ENCODE measurements around the gene SLC2A4RG.

SLC2A4RG gene

DNA sequence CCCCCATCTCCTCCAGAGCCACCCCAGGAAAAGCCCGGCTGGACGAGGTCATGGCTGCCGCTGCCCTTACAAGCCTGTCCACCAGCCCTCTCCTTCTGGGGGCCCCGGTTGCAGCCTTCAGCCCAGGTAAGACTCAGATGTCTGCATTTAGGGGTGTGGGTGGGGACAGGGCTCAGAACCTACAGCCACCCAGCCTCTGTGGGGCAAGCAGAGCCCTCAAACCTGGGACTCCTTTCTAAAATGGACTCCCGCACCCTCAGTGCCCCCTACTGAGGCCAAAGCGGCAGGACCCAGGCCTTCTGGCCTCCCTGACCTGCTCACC, 1.7 kb downstream of the SLC2A4RG start:
- no peak for DNase-seq (ENCODE audit: low read depth)

DNA sequence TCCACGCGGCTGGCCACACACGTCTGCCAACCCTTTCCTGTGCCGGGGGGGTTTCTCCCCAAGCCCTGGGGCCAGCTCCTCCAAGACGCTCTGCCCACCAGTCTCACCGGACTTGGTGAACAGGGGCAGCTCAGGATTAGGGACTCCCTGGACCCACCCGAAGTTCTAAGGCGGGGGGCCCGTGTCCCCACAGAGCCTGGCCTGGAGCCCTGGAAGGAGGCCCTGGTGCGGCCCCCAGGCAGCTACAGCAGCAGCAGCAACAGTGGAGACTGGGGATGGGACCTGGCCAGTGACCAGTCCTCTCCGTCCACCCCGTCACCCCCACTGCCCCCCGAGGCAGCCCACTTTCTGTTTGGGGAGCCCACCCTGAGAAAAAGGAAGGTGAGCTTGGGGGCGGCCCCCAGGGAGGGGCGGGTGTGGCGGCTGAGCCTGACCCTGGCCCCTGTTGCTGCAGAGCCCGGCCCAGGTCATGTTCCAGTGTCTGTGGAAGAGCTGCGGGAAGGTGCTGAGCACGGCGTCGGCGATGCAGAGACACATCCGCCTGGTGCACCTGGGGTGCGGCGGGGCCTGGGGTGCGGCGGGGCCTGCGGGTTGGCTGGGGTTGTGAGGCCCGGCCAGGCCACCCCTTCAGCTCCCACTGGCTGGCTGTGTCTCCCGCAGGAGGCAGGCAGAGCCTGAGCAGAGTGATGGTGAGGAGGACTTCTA, 2.3 kb downstream of the SLC2A4RG start:
- DNase-seq (ENCODE audit: low read depth): no peak

DNA sequence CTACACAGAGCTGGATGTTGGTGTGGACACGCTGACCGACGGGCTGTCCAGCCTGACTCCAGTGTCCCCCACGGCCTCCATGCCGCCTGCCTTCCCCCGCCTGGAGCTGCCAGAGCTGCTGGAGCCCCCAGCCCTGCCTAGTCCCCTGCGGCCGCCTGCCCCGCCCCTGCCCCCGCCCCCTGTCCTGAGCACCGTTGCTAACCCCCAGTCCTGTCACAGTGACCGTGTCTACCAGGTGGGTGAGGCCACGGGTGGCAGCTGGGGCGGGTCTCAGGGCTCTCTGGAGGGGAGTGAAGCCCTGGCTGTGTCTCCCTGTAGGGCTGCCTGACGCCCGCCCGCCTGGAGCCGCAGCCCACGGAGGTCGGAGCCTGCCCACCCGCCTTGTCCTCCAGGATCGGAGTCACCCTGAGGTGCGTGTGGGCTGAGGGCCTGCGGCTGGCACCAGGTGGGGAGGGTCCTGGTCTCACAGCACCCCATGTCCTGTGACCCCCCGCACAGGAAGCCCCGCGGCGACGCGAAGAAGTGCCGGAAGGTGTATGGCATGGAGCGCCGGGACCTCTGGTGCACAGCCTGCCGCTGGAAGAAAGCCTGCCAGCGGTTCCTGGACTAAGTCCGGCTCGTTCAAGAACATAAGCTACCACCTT, 2.9 kb downstream of the SLC2A4RG start:
- no peak for DNase-seq (ENCODE audit: low read depth)

DNA sequence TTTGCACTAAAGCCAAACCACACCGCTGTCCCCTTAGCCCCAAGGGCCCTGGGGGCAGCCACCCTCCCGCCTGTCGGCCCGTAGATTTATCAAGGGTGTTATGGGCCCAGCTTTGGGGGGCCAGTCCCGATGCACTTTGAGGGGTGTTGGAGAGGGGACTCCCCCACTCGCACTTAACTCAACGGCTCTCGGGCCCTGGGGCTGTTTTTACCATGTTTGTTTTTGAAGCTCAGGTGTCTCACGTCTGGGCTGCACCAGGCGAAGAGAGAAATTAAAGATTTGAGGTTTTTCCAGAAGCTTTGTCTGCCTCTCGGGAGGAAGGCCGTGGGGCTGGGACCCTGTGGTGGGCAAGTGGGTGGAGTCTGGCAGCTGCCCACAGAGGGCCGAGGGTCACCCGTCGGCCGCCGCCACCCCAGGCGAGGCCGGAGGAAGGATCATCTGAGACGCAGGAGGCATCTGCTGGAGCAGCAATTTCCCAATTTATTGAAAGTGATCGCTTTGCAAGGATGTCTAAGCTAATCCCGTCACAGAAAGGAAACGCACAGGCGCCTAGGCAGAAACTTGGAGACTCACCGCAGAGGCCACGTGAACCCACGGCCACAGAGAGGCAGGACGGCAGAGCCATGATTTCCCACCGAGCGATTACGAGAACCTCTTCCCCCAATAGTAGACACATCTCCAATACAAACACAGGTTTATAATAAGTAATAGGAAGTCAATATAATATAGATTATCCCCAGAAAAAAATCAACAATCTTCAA, 3.8 kb downstream of the SLC2A4RG start:
- DNase-seq (ENCODE audit: low read depth): no peak

DNA sequence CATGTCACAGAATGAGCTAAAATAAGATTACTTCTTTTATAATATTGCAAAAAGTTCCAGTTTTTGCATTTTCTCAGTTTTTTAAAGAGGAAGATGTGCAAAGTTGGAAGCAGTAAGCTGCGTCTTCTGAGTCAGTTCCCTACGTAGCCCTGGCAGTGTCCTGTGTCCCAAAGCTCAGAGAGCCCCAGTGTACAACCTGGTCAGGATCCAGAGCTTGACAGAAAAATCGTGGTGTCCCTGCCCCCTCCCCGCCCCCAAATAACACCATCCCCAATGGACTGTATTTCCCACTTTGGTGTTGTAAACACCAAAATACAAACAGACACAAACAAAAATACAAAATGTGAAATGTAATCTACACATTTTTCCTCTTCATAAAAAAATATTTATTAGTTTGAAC, 4.6 kb downstream of the SLC2A4RG start:
- DNase-seq (ENCODE audit: low read depth): no peak

DNA sequence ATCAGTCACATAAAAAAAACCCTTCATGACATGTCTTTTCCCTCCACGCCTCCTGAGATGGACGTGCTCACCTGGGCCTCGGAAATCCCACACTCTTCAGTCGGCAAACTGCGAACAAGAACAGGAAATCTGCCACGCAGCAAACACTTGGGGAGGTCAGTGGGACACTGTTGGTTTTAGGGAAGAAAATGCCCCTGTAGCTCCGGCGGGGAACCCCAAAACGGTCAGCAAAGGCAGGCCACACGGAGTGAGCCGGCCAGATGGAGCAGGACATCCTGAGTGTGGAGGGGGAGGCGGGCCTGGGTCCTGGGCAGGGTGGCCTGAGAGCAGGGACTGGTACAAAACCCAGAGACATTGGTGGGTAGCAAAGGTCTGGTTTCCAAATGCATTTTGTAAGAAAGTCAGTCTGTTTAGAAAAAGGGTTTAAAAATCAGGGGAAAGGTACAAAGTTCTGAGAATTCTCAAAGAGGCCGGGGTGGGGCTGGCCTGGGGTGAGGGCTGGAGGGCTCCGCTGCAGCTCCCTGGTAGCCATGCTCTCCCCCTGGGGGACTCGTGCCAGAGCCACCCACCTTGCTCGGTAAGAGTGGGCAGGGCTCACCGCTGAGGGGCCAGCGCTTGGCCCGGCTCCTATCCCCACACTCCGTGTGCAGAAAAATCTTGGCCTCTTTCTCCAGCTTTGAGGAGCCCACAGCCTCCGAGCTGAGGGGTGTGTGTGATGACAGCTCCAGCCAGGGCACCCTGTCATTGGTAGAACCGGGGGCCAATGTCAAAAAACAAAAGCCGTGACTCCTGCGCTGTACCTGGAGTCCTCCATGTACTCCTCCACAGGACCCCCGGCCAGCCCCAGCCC, 5.2 kb downstream of the SLC2A4RG start:
- no peak for DNase-seq (ENCODE audit: low read depth)

DNA sequence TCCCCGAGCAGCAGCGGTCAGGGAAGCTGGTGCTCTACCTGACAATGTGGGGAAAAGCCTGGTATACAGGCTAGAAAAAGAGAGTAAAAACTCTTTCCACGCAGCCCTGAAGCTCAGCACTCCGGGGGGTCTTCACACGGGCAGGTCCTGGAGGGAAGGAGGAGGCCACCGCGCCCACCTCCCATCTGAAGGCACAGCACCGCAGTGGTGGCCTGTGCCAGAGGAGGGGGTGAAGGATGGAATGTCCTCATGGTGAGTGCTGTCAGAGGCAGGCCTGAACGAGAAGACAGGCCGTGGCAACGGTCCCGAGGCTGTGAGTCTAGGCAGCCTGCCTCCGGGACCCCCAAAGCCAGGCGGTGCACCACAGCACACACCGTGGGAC, 5.8 kb downstream of the SLC2A4RG start:
- DNase-seq (ENCODE audit: low read depth): no peak

DNA sequence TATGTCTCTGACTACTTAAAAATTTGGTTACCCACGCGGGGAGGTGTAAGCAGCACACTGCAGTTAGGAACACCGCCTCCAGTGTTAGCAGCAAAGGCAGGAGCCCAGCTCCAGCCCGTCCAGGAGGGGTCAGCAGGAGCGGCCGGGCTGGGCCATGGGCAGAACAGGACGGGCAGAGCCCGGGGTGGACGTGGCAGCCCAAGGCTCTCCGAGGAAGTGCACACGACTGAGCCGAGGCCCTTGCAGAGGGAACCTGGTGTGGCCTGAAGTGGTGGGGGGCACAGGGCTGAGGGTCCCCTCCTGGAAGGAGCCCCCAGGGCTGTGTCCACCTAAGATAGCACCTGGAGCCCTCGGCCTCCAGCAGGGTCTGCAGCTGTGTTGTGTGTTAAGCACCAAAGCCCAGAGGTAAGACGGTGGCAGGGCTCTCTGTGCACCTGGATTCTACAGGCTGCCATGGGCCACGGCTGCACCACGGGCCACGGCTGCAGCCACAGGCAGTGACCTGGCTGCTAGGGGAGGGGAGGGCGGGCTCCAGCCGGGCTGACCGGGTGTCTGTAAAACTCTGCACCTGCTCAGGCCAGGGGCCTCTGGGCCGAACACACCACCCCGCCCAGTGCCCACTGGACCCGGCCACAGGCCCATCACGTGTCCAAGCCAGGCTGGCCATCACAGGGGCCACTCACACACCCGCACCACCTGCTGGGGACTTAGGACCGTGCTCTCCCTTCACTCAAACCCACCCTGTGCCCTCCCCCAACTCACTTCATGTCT, 6.6 kb downstream of the SLC2A4RG start:
- DNase-seq (ENCODE audit: low read depth): no peak

DNA sequence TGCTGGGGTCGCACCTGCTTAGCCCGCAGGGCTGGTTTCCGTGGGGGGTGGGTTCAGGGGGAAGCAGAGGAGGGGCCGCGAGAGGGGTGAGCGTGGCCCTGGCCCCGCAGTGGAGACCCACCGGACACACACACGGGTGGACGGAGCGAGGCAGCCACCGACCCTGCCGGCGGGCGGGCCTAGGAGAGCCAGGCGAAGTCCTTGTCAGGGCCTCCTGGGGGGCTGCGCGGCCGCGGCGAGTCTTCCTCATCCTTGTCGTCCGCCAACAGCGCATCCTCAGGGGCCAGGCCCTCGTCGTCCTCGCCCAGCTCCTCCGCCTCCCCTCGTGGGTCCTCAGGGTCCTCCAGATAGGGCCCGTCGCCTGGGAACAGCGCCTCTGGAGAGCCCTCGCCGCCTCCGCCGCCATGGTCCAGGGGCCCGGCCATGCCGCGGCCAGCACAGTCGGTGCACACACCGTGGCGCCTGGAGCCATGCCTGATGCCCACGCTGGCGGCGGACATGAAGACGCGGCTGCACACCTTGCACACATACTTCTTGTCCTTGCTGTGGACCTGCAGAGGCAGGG, 7.3 kb downstream of the SLC2A4RG start:
- no peak for DNase-seq (ENCODE audit: low read depth)

DNA sequence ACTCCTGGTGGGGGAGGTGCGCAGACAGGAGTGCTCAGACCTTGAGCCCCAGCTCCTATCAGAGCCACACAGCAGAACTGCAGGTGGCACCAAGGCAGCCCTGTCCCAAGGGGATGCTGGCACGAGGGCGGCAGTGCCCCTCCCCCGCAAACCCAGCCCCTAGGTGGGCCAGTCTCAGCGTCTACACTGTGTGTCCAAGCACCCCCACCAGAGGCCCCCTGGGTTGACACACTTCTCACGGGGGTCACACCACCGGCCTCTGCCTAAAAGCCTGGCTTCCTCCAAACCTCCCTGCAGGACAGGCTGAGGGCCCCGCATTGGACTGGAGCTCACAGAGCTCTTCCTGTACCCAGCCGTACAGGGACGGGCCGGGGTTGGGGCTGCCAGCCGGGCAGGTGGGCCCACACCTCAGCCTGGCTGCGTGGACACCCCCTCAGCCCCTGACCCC, 8.1 kb downstream of the SLC2A4RG start:
- DNase-seq (ENCODE audit: low read depth): no peak

DNA sequence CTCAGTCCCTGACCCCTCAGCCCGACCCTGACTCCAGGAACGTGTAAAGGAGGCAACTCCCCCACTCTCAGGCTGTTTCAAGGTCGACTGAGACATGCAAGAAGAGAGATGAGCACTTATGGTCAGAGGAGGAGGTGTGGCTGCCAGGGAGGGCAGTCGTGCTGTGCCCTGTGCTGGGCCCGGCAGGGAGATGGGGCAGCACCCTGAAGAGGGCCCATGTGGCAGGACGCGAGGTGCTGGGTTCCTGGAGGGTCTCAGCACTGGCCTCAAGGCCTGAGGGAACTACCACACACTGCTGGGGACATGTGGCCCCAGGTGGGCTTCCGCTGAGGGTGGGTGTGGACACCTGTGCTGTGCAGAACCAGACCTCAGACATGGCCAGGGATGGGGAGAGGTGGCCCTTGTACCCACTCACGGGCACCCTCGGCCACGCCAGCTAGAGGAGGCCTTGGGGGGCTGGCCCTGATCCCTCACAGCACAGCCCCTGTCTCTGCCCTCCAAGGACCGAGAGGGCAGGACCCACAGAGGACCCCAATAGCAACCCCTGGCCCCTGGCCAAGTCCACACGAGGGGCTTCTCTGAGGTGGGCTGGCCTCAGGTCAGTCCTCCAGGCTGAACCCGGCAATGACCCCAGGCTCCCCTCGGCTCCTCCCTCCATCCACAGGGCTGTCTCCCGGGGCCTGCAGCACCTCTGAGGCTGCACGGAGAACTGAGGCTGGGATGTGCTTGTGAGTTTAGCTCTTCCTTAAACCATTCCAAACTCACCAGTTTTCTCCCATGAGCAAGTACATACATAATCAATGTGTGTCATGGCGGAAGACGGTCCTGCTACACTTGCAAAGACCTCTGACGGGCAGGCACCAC, 8.7 kb downstream of the SLC2A4RG start:
- DNase-seq (ENCODE audit: low read depth): no peak

DNA sequence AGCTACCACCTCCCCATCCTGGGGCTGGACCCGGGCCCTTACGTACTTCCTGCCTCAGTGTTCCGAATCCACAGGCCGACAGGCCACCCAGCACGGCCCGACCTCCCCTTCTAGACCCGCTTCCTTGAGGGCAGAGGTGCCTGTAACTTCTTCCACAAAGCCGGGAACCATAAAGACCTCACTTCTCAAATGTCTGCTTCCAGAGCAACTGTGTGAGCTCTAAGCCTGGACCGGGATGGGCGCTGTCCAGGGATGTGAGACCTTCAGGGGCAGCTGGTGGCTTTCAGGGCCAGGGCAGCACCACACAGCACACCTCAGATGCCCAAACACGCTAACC, 9.3 kb downstream of the SLC2A4RG start:
- DNase-seq (ENCODE audit: low read depth): no peak

DNA sequence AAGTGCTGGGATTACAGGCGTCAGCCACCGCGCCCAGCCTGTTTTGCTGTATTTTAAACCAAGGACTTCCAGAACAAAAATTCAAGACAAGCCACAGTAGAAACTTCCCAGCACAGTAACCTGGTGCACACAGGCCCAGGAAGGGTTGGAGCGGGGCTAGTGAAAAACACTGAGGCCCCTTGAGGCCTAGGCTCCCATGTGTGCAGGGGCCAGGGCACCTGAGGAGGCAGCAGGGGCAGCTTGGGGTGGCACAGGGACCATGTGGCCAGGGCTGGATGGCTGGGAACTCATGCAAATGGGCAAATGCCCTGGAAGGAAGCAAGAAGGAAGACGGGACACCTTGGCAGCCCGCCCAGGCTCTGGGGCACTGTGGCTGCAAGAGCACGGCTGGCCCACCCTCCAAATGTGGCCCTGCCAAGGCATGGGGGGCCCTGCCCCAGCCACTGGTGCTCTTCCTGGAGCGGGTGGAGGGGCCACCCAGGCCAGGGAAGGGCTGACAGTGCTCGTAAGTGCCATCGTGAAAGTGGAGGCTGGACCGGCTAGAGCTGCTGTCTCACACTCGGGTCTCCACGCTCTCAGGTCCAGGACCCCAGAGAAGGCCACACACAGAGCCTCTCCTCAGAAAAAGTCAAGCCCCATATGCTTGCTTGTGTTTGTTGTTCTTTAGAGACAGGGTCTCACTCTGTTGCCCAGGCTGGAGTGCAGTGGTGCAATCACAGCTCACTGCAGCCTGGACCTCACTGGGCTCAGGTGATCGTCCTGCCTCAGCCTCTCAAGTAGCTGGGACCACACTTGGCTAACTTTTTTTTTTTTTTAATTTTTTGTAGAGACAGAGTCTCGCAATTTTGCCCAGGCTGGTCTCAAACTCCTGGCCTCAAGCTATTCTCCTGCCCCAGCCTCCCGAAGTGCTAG, 10.3 kb downstream of the SLC2A4RG start:
- DNase-seq (ENCODE audit: low read depth): no peak

DNA sequence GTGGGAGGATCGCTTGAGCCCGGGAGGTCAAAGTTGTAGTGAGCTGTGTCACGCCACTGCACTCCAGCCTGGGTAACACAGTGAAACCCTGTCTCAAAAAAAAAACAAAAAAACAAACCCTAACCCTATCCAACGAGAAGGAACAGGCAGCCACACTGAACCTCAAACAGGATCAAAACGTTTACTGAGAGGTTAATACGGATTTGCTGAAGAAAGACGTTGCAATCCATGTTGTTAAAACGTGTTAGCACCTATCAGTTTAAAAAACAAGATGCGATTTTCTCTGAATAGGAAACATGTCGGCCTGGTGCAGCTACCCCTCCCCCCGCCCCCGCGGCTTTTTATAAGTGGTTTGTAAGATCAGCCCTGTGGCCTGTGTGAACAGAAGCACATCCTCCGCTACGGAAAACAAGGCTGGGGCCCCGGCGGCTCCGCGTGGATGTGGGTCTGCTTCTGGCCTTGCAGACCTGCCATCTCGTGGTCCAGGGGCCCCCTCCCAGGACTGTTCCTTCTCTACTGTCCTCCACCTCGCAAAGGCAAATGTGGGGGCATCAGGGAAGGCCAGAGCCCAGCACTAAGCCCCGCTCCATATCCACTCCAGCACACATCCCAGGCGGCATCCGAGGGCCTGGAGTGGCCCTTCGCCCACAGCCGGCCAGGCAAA, 11.4 kb downstream of the SLC2A4RG start:
- no peak for DNase-seq (ENCODE audit: low read depth)

DNA sequence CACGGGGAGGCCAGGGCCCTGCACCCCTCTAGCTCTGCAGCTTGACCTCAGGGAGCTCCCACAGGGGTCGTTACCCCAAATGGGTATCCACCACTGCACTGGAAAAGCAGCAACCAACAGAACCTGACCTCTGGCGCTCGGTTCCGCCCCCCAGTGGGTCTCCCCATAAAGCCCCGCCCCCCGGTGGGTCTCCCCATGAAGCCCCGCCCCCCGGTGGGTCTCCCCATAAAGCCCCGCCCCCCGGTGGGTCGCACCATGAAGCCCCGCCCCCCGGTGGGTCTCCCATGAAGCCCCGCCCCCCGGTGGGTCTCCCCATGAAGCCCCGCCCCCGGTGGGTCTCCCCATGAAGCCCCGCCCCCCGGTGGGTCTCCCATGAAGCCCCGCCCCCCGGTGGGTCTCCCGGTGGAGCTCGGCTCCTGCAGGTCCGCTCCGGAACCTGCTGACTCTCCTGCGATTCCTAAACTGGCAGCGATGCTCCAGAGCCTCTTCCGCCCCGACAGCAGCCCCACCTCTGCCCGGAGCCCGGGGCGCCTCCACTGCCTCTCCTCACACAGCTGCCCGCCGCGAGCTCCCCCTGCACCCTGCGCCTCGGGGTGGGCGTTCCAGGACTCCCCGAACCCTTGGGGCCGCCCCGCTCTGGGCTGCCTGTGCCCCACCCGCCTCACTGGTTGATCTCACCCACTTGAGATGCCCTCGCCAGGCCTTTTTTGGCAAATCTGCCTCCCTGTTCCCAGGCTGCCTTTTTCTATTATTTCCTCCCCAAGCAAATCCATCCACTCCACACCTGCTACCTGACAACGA, 12.1 kb downstream of the SLC2A4RG start:
- no peak for DNase-seq (ENCODE audit: low read depth)

DNA sequence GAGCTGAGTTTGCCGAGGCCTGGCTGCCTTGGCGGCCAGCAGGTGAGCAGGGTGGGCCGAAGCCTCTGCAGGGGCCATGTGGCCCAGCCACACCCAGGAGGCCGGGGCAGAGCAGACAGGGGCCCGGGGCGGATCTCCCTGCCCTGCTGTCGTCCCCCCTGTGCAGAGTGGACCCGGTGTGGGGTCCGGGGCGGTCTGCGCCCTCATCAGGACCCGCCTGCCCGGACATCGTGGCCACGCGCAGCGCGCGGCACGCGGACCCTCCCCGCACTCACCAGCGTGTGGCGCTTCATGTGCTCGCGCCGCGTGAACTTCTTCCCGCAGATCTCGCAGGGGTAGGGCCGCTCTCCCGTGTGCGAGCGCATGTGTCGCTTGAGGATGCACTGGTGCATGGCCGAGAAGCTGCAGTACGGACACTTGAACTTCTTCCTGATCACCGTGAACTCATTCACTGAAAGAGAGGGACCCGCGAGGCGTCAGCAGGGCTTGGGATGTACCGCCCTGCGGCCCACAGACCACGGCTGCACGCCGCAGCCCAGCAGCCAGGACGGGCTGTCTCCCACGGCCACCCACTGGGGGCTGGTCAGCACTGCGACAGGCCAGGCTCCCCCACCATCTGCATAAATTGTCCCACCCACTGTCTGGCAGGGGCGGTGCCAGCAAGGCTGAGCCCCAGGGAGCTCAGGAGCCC, 13.0 kb downstream of the SLC2A4RG start:
- no peak for DNase-seq (ENCODE audit: low read depth)

DNA sequence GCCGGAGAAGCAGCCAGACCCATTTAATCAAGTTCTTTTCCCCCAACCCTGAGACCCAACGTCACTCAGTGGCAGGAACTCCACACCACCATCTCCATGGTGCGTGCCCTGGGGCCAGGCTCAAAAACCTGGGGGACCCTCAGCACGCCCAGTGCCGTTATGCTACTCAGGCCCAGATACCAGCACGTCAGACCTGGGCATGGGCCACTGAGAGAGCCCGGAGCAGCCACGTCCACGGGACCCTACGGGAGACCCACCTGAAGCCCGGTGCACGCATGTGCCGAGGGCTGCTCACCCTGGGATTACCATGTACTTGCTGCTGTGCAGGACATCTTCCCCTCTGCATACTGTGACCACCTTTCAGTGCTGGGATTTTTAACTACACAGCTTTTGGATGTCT, 13.8 kb downstream of the SLC2A4RG start:
- DNase-seq (ENCODE audit: low read depth): no peak
